HG03520 (cell line): ENCODE results near the gene SENP5.
A peak's percentile ranks its signal among the peaks of the same experiment; 100 is the strongest.
"Not testable (repeated sequence)": the region's sequence is repeated elsewhere in the genome, so short reads cannot be mapped to it uniquely, and the experiment has no call there.

ENCODE experiments used
- ATAC-seq: cut with Tn5 transposase; IDR thresholded peaks from one replicate; pipeline ENCODE4 v1.9.1; 2021; ENCODE audit warnings: mild to moderate bottlenecking, moderate library complexity; ENCODE audit not compliant: unreplicated experiment

Gene SENP5

GRCh38 chr3:196867507-196868296 lies at the start of gene SENP5:
Gene SENP5, plus strand, starts transcription at chr3:196867920. Its CDS starts 17,262 bp downstream, at chr3:196885182.
- peak; percentile 88 for ATAC-seq

GRCh38 chr3:196821806-196822355 lies 45.8 kb upstream of the SENP5 start:
- ATAC-seq, result no peak

GRCh38 chr3:196829651-196830050 lies 38.1 kb upstream of the SENP5 start:
- ATAC-seq, result not testable (repeated sequence)

- ATAC-seq, result no peak
Measured at GRCh38 chr3:196835086-196835485, 32.6 kb upstream of the SENP5 start.

- ATAC-seq, result not testable (repeated sequence)
Measured at GRCh38 chr3:196836626-196837025, 31.1 kb upstream of the SENP5 start.

GRCh38 chr3:196837819-196838420 lies 29.8 kb upstream of the SENP5 start:
- no peak for ATAC-seq

GRCh38 chr3:196839351-196839750 lies 28.4 kb upstream of the SENP5 start:
- not testable (repeated sequence) for ATAC-seq

- no peak for ATAC-seq
Measured at GRCh38 chr3:196842567-196843434, 24.9 kb upstream of the SENP5 start.

GRCh38 chr3:196843435-196844110 lies 24.1 kb upstream of the SENP5 start:
- ATAC-seq, result no peak

GRCh38 chr3:196844235-196845219 lies 23.2 kb upstream of the SENP5 start:
- not testable (repeated sequence) for ATAC-seq

GRCh38 chr3:196848375-196848774 lies 19.3 kb upstream of the SENP5 start:
- not testable (repeated sequence) for ATAC-seq

- ATAC-seq, result no peak
Measured at GRCh38 chr3:196849180-196849741, 18.5 kb upstream of the SENP5 start.

- ATAC-seq, result not testable (repeated sequence)
Measured at GRCh38 chr3:196863000-196863399, 4.7 kb upstream of the SENP5 start.

GRCh38 chr3:196867155-196867506 lies 589 bp upstream of the SENP5 start:
- ATAC-seq, result no peak

GRCh38 chr3:196868297-196868661 lies 559 bp downstream of the SENP5 start:
- peak; percentile 23 for ATAC-seq

- no peak for ATAC-seq
Measured at GRCh38 chr3:196872316-196872715, 4.6 kb downstream of the SENP5 start.

GRCh38 chr3:196874511-196875094 lies 6.9 kb downstream of the SENP5 start:
- ATAC-seq, result not testable (repeated sequence)

GRCh38 chr3:196875258-196875657 lies 7.5 kb downstream of the SENP5 start:
- no peak for ATAC-seq

GRCh38 chr3:196883361-196883760 lies 15.6 kb downstream of the SENP5 start:
- no peak for ATAC-seq
